Keratinocyte (primary cell): ENCODE data around the gene CERS2.

Experiments used
- EZH2 ChIP-seq: IDR thresholded peaks from one replicate; pipeline ENCODE4 v1.6.1; 2012; ENCODE audit warnings: inconsistent platforms, mild to moderate bottlenecking, low read length, moderate library complexity
- TF ChIP-seq, protein P1 (sequence below), 3 experiments: IDR thresholded peaks in 1 of 3; conservative IDR thresholded peaks in 1 of 3; optimal IDR thresholded peaks in 1 of 3; 2 replicates in 2 of 3; 3 replicates in 1 of 3; pipeline versions ENCODE3 to v1.5.1; 2011; ENCODE audit warnings: low read length in 3 of 3, mild to moderate bottlenecking in 3 of 3, moderate library complexity in 2 of 3, control low read depth in 1 of 3, inconsistent platforms in 1 of 3; ENCODE audit not compliant: insufficient read depth in 2 of 3; ENCODE audit errors: extremely low read depth in 1 of 3

DNA sequence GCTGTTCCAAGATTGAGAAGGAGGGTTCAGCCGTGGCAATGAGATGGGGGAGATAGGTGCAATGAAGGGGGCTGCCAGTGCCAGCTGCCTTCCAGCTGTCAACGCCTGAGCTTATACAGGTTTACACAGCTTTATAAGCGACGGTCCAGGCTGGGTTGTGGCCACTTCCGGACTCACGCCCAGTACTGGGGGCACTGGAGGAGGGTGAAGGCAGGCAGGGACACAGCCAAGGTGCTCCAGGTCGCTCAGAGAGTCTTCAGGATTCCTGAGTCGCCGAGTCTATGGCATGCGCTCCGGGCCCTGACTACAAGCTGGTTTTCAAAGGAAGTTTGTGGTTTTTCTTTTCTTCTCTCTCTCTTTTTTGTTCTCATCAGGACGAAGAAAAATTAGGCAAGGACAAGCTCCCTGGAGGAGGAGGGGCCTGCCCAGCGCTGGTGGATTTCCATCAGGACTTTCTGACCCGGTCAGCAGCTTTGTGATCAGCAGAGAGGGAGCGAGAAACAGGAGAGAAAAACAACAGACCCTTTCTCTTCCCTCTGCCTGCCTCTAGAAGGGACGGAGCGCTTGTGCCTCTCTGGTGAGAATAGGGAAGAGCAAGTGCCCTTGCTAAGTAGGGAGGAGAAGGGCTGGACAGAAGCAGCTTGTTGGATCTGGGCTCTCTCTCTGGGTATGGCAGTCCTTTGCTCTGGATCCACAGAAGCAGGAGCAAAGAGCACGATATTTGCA, 31.9 kb upstream of the CERS2 start, which contains the start of gene MINDY1:
- no peak for TF ChIP-seq EZH2
- TF ChIP-seq, protein P1, sequence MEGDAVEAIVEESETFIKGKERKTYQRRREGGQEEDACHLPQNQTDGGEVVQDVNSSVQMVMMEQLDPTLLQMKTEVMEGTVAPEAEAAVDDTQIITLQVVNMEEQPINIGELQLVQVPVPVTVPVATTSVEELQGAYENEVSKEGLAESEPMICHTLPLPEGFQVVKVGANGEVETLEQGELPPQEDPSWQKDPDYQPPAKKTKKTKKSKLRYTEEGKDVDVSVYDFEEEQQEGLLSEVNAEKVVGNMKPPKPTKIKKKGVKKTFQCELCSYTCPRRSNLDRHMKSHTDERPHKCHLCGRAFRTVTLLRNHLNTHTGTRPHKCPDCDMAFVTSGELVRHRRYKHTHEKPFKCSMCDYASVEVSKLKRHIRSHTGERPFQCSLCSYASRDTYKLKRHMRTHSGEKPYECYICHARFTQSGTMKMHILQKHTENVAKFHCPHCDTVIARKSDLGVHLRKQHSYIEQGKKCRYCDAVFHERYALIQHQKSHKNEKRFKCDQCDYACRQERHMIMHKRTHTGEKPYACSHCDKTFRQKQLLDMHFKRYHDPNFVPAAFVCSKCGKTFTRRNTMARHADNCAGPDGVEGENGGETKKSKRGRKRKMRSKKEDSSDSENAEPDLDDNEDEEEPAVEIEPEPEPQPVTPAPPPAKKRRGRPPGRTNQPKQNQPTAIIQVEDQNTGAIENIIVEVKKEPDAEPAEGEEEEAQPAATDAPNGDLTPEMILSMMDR (optimal IDR thresholded peaks at IDR 0.05 in 1 of 3, IDR thresholded peaks at IDR 0.05 in 1 of 3, conservative IDR thresholded peaks at IDR 0.05 in 1 of 3; ENCODE audit: extremely low read depth in 1 of 3, insufficient read depth in 2 of 3, low read length in 3 of 3) = peak; percentile 49 to 73 (median 52)
